ENCODE measurements around the gene ANGPTL5. TPM values are rescaled to one million over a fixed set of nuclear protein-coding genes. Genes with fewer than 3 reads are reported as not detected.
A peak's percentile ranks its signal among the peaks of the same experiment; 100 is the strongest.
"Not testable (repeated sequence)": the region's sequence is repeated elsewhere in the genome, so short reads cannot be mapped to it uniquely, and the experiment has no call there.

The ANGPTL5 gene
- total RNA-seq, 1 donor from 2014 or later, result not detected

GRCh38 chr11:101885631-101886030, 30.7 kb downstream of the ANGPTL5 start:
- no peak for DNase-seq (ENCODE audit: low spot score)

GRCh38 chr11:101881586-101881985, 34.7 kb downstream of the ANGPTL5 start:
- no peak for DNase-seq (ENCODE audit: low spot score)

- no peak for DNase-seq (ENCODE audit: low spot score)
These were observed 36.1 kb downstream of the ANGPTL5 start for GRCh38 chr11:101880222-101880621.

GRCh38 chr11:101872171-101872882, 44.0 kb downstream of the ANGPTL5 start:
- DNase-seq (ENCODE audit: low spot score), result no peak

GRCh38 chr11:101870510-101870909, 45.8 kb downstream of the ANGPTL5 start:
- no peak for DNase-seq (ENCODE audit: low spot score)

GRCh38 chr11:101867951-101868350, 48.4 kb downstream of the ANGPTL5 start:
- no peak for DNase-seq (ENCODE audit: low spot score)

GRCh38 chr11:101866619-101867491, 49.5 kb downstream of the ANGPTL5 start:
- DNase-seq (ENCODE audit: low spot score), result no peak

- no peak for DNase-seq (ENCODE audit: low spot score)
These were observed 52.2 kb downstream of the ANGPTL5 start for GRCh38 chr11:101864098-101864497.

GRCh38 chr11:101863361-101863760, 53.0 kb downstream of the ANGPTL5 start:
- DNase-seq (ENCODE audit: low spot score), result no peak

- DNase-seq (ENCODE audit: low spot score), result no peak
These were observed 53.7 kb downstream of the ANGPTL5 start for GRCh38 chr11:101862391-101863233.

GRCh38 chr11:101860696-101861427, 55.5 kb downstream of the ANGPTL5 start:
- DNase-seq (ENCODE audit: low spot score), result peak; percentile 53

- not testable (repeated sequence) for DNase-seq (ENCODE audit: low spot score)
These were observed 64.1 kb downstream of the ANGPTL5 start for GRCh38 chr11:101852260-101852659.

- no peak for DNase-seq (ENCODE audit: low spot score)
These were observed 68.1 kb downstream of the ANGPTL5 start for GRCh38 chr11:101848262-101848661.

GRCh38 chr11:101844608-101845007, 71.7 kb downstream of the ANGPTL5 start:
- no peak for DNase-seq (ENCODE audit: low spot score)

GRCh38 chr11:101840704-101841103, 75.6 kb downstream of the ANGPTL5 start:
- DNase-seq (ENCODE audit: low spot score), result no peak

Other genes starting within 250 kb of the ANGPTL5 start
- 8.1 TPM for gene CEP126, start 1.5 kb downstream of the ANGPTL5 start, total RNA-seq
- gene CFAP300, start 130.9 kb upstream of the ANGPTL5 start, total RNA-seq, result 9.7 TPM
- gene YAP1, start 193.9 kb upstream of the ANGPTL5 start, total RNA-seq, result 152 TPM